ENCODE measurements around the gene NOS1.

Gene NOS1

DNA sequence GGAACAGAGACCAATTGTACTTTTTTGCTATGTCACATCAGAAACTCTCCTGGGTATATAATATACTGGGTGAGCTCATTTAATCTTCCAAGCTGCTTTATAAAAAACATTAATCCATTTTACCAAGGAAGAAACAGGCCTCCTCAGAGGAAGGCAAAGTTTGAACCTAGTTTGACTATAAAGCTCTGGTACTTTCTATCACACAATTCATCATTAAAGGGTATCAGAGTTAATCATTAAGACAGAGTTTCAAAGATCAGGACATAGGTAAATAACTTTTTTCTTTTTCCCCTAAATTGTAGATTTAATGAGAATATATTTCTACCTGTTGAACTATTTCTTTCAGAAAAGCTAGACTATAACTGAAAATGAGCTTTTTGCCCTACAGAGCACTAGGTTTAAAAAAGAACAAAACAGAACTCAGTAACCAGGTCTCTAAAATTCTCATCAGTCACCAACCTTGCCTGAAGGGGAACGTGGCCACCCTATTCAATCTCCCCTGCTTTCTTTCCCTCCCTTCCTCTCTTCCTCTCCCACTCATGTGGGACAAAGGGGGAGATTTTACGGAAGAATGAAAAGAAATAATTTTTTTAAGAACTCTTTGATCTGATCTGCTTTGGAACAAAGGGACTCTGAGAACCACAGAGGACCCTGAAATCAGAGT is 189.8 kb downstream of the NOS1 start:
- DNase-seq (ENCODE audit: low spot score): no peak

DNA sequence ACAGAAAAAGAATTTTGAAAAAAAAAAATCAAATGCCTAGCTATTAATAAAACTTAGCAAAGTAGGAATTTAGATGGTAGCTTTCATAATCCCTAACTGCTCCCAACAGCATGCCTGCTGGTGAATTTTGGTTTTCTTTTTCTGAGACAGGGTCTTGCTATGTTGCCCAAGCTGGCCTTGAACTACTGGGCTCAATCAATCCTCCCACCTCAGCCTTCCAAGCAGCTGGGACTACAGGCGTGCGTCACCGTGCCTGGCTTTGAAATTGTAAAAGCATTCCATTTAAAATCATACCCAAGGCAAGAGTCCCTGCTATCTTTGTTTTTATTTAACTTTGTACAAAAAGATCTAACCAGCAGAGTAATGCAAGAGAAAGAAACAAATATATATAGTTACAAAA is 191.9 kb downstream of the NOS1 start:
- DNase-seq (ENCODE audit: low spot score): no peak

DNA sequence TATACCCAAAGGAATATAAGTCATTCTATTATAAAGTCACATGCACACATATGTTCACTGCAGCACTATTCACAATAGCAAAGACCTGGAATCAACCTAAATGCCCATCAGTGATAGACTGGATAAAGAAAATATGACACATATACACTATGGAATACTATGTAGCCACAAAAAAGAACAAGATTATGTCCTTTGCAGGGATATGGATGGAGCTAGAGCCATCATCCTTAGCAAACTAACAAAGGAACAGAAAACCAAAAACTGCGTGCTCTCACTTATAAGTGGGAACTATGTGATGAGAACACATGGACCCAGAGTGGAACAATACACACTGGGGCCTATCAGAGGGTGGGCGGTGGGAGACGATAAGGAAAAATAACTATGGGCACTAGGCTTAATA is 192.4 kb downstream of the NOS1 start:
- DNase-seq (ENCODE audit: low spot score): no peak

DNA sequence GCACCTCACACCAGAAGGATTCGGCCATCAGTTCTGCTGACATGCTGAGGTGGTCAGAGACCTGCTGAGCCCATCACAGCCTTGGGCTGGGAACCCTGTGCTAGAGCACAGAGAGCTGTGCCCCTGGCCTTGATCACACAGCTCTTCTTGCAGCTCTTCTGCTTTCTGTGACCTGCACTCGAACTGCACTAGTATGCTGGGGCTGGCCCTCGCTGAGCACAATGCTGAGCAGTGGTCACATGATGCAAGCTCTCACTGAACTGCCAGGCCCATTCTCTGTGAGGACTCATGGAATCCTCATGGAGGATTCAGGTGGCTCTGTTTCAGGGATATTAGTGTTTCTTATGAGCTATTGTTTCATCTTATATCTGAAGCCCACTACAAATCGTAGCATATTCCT is 193.7 kb downstream of the NOS1 start:
- no peak for DNase-seq (ENCODE audit: low spot score)

DNA sequence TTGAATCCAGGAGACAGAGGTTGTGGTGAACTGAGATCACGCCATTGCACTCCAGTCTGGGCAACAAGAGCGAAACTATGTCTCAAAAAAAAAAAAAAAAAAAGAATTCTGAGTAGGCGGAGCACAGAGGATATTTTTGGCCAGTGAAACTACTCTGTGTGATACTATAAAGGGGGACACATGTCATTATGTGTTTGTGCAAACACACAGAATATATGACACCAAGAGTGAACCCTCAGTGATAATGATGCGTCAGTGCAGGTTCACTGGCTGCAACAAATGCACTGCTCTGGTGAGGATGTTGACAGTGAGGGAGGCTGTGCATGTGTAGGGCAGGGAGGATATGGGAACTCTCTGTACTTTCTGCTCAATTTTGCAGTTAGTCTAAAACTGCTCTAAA is 195.3 kb downstream of the NOS1 start:
- no peak for DNase-seq (ENCODE audit: low spot score)

DNA sequence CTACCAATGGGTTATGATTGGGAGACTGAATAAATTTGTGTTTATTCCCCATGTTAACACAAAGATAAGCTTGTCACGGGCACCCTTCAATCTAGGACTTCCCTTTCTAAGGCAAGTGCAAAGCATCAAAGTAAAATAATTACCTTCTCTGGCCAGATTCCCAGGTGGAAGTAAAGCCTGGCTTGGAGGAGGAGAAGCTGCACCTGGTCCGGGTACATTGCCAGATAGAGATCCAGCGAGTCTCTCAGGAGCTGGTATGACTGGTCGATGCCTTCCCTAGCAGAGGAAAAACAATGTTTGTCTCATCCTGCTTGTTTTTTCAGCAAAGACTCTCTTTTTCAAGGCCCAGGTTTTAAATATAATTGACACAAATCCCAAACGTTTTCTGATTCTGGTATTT is 196.1 kb downstream of the NOS1 start:
- no peak for DNase-seq (ENCODE audit: low spot score)

DNA sequence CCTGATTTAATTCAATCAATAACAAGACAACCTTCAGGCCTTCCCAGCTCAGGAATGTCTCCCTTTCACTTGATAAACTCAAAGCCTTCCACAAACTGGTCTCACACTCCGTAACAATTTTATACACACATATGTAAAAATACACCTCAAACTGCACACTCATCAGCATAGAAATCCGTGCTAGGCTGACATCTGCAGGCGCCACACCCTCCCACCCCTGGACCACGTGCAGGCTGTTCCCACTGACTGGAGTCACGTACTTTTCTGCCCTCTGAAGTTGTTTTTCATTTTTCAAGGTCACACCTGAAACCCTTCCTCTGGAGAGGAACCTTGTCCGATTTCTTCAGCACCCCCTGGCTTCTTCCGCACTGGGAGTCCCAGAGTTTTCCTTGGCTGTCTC is 198.8 kb downstream of the NOS1 start:
- no peak for DNase-seq (ENCODE audit: low spot score)

DNA sequence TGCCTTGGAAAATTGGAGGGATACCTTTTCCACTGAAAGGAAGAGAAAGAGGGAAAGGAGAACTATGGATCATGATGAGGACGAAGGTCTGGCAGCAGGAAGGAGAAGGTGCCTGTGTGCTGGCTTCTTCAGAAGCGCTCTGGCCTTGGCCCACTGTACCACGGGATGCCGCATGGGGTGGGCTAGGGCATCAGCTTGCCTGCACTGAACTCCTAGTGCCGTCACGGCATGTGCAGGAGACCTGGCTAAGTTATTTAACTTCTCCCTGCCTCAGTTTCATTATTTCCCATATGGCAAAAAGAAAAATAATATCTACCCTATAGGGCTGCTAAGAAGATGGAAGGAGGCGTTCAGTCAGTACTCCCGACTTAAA is 199.3 kb downstream of the NOS1 start:
- DNase-seq (ENCODE audit: low spot score): no peak

DNA sequence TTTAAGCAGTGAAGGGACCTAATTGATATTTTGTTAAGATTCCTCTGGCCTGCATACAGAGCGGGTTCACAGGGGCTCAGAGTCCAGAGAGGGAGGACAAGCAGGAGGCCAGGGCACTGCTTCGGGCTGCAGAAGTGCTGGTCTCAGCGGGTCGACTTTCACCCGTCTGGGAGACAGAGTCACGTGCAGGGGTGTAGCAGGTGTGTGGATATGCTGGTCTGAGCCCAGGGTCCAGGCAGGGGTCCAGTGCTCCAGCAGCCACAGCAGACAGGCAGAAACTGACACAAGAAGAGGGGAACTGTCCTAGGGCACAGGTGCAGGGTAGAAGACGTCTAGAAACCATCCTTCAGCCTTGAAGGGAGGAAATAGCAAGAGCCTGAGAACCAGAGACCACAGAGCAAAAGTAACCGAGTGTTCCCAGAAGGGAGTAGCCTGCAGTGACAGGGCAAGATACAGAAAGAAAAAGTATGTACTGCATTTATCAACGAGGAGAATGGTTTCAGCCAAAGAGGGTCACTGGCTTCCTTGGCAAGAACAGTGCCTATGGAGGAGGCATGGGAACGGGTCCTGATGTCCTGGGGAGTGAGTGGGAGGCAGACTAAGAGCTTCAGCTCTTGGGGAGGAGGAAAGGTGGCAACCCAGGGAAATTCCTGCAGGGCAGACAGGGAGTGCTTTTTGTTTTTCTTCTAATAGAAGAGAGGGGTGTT is 199.8 kb downstream of the NOS1 start:
- no peak for DNase-seq (ENCODE audit: low spot score)

DNA sequence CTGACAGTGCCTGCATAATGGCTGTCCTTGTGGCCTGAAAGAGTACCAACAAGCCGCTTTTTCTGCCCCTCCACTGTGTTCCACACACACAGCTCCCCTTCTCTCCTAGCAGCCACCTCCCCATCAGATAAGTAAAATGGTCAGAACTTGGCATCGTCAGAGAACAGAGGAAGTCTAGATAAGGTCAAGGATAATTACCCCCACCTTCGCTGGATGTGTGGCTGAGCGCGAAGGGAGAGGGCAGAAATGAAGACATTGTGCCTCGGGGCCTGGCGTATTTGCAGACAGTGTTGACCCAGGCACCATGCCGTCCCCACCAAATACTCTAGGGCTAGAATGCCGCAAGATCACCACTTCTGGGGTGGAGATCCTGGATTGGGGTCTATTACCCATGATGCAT is 201.8 kb downstream of the NOS1 start:
- DNase-seq (ENCODE audit: low spot score): no peak

DNA sequence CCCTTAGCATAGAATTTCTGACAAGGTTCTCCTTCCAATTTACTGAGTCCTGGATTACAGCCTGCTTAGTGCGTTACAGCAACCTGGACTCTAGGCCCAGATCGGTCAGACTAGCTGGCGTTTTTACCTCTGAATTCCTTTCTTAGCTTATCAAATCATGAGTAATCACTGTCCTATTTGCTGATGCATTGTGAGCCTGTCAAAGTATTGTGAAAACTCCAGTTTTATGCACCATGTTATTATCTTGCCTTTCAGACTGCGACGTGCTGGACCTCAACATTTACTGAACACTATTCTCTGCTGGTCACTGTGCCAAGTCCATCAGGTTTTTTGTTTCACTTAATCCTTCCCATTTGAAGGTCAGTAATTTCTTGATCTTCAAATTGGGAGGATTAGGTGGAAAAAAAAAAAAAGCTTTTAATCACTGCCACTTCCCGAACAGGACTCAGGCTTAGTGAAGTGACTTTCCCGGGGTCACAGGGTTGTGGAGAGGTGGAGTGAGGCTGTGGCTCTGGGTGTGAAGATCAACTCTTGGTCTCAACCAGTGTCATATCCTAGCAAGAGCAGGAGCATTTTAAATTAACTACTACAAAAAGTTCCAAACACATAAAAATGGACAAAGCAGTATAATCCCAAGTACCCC is 202.4 kb downstream of the NOS1 start:
- no peak for DNase-seq (ENCODE audit: low spot score)
